Globus pallidus (tissue), 1 donor: ENCODE data around the gene L1TD1.
"Not testable (repeated sequence)": the region's sequence is repeated elsewhere in the genome, so short reads cannot be mapped to it uniquely, and the experiment has no call there.

Experiments
- DNase-seq: peaks from one replicate; pipeline ENCODE4 v3.0.0-alpha.2; 2015; ENCODE audit warnings: low spot score

The L1TD1 gene

GRCh38 chr1:62237950-62238374 is 43.3 kb downstream of the L1TD1 start:
- no peak for DNase-seq

- DNase-seq = no peak
Measured at GRCh38 chr1:62238507-62238906, 43.9 kb downstream of the L1TD1 start.

- DNase-seq = not testable (repeated sequence)
Measured at GRCh38 chr1:62239652-62240403, 45.2 kb downstream of the L1TD1 start.

DNA sequence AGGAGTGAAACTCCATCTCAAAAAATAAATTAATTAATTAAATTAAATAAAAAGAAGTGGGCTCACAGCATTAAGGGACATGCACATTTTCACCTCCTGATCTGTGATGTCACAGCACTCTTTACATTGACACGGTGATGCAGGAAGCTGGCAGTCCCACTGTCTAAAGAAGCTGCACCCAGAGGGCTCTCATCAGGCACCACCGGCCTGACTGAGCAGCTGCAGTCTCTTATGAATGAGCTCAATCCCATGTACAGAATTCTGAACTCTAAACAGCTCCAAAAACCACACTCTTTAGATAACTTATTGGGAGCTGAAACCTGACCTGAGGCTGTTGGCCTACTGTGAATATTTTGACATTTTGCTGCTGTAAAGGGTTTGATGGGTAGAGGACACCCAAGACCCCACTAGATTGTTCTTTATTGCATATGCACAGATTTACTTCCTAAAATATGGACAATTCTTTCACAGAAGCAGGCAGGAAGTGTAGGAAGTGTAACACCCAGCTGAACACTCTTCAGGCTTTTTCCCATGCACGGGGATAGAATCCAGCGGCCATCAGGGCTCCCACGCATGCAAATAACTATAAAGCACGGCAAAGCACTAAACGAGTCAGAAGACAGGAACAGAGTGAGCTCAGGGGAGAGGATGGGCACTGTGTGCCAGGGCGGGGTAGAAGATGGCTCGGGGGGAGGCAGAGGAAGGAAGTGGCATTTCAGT is 46.2 kb downstream of the L1TD1 start:
- DNase-seq = no peak

GRCh38 chr1:62241371-62242131 is 46.9 kb downstream of the L1TD1 start:
- DNase-seq = no peak

DNA sequence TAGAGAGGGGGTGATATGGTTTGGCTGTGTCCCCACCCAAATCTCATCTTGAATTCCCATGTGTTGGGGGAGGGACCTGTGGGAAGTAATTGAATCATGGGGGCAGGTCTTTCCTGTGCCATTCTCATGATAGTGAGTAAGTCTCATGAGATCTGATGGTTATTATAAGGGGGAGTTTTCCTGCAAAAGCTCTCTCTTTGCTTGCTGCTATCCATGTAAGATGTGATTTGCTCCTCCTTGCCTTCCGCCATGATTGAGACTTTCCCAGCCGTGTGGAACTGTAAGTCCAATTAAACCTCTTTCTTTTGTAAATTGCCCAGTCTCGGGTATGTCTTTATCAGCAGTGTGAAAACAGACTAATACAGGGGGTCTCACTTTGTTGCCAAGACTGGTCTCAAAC is 49.7 kb downstream of the L1TD1 start:
- not testable (repeated sequence) for DNase-seq

DNA sequence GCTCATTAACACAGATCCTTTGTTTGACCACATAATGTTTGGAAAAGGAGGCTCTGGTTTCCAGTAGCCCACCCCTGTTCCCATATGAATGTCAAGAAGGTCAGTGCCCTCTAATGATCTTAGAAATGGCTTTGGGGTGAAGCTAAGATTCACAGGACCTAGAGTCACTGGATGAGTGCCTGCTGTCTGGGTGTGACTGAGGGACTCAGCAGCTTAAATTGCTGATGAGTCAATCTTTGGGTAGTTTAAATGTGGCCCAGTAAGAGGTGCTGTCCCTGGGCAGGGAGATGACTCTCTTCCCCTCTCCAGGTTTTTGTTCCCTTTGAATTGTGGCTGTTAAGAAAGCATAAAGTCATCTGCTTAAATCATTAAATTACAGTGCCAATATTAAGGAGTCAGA is 50.6 kb downstream of the L1TD1 start:
- DNase-seq = no peak

- no peak for DNase-seq
Measured at GRCh38 chr1:62247391-62248168, 52.9 kb downstream of the L1TD1 start.

- no peak for DNase-seq
Measured at GRCh38 chr1:62250126-62250726, 55.6 kb downstream of the L1TD1 start.

DNA sequence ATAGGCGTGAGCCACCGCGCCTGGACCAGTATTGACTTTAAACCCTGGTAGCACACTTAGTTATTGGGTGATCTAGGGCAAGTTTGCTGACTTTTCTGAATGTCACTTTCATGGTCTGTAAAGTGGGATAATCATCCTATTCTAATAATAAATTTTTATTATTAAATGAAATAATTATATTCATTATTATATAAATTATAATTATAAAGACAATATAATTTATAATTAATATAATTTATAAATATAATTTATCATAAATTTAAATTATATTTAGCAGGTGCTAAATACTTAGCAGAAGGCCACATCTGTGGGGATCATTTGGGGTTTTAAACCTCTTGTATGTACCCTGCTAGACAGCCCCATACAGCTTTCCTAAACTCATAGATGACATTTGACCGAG is 64.9 kb downstream of the L1TD1 start:
- DNase-seq = no peak

DNA sequence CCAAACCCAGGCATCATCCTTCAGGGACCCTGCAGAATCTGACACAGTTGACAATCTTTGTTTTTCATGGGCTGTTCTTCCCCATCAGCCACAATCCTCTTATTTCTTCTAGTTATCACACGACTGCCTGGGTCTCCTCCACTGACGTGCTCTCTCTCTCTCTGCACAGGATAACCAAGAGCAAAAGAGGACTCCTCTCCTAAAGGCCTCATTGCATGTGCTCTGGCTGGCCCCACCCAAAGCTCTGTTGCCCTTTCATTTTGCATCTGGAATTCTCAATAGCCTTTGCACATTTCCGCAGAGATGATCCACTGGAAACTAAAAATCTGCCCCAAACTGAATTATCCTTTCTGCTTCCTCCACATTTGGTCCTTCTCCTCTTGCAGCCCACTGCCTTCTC is 66.0 kb downstream of the L1TD1 start:
- no peak for DNase-seq
